Keratinocyte (primary cell): ENCODE data around the gene DSCAM. TPM values are rescaled to one million over a fixed set of nuclear protein-coding genes. Genes with fewer than 3 reads are reported as not detected.

ENCODE experiments used
- DNase-seq: peaks from one replicate; pipeline ENCODE4 v3.0.0-alpha.2; 2011; ENCODE audit warnings: low read depth, missing footprints, low spot score
- FAIRE-seq: peaks from 2 replicates; lab custom pipeline; 2011; peaks lifted over from hg19 to GRCh38; lab: Jason Lieb, UNC
- H2AFZ ChIP-seq: 2 replicates; pipeline ENCODE4 v1.6.0; 2012; ENCODE audit warnings: low read length, control low read depth, inconsistent platforms; ENCODE audit not compliant: control insufficient read depth
- H3K27ac ChIP-seq: 2 replicates; pipeline ENCODE4 v1.5.1; 2011; ENCODE audit warnings: low read length; ENCODE audit not compliant: control insufficient read depth, insufficient read depth
- H3K27me3 ChIP-seq: 3 replicates; pipeline ENCODE4 v1.6.0; 2011; ENCODE audit warnings: low read length; ENCODE audit not compliant: control insufficient read depth, insufficient read depth; ENCODE audit errors: extremely low read depth
- H3K36me3 ChIP-seq, 2 experiments: 2 replicates in 1 of 2; 3 replicates in 1 of 2; pipeline ENCODE4 v1.5.1; 2011; ENCODE audit warnings: low read length in 2 of 2, mild to moderate bottlenecking in 1 of 2; ENCODE audit not compliant: control insufficient read depth in 2 of 2, insufficient read depth in 2 of 2; ENCODE audit errors: extremely low read depth in 1 of 2
- H3K4me1 ChIP-seq: 3 replicates; pipeline ENCODE4 v1.5.1; 2011; ENCODE audit warnings: low read length; ENCODE audit not compliant: control insufficient read depth, insufficient read depth; ENCODE audit errors: extremely low read depth
- H3K4me2 ChIP-seq: 3 replicates; pipeline ENCODE4 v1.6.0; 2011; ENCODE audit warnings: low read depth, low read length; ENCODE audit not compliant: control insufficient read depth, insufficient read depth; ENCODE audit errors: extremely low read depth
- H3K4me3 ChIP-seq, 3 experiments: fragments of 200-600 bp in 1 of 3; sonication (generic) in 1 of 3; 2 replicates in 2 of 3; 3 replicates in 1 of 3; pipeline ENCODE4 v1.5.1; 2011 to 2016; ENCODE audit warnings: low read length in 3 of 3, mild to moderate bottlenecking in 3 of 3, control low read depth in 2 of 3, inconsistent platforms in 1 of 3, low read depth in 1 of 3, mixed read lengths in 1 of 3, mixed run types in 1 of 3, moderate library complexity in 1 of 3; ENCODE audit not compliant: control insufficient read depth in 2 of 3, insufficient read depth in 2 of 3; ENCODE audit errors: extremely low read depth in 1 of 3
- H3K79me2 ChIP-seq: 2 replicates; pipeline ENCODE4 v1.6.0; 2012; ENCODE audit warnings: low read length; ENCODE audit not compliant: control insufficient read depth, insufficient read depth
- H3K9ac ChIP-seq: 3 replicates; pipeline ENCODE4 v1.6.0; 2011; ENCODE audit warnings: low read length; ENCODE audit not compliant: control insufficient read depth, insufficient read depth; ENCODE audit errors: extremely low read depth
- H3K9me1 ChIP-seq: 3 replicates; pipeline ENCODE4 v1.6.0; 2011; ENCODE audit warnings: low read length; ENCODE audit not compliant: control insufficient read depth, insufficient read depth; ENCODE audit errors: extremely low read depth
- H3K9me3 ChIP-seq: 2 replicates; pipeline ENCODE4 v1.5.1; 2012; ENCODE audit warnings: low read depth, low read length; ENCODE audit not compliant: control insufficient read depth
- H4K20me1 ChIP-seq: 3 replicates; pipeline ENCODE4 v1.6.0; 2011; ENCODE audit warnings: low read length; ENCODE audit not compliant: control insufficient read depth, insufficient read depth; ENCODE audit errors: extremely low read depth
- EZH2 ChIP-seq: IDR thresholded peaks from one replicate; pipeline ENCODE4 v1.6.1; 2012; ENCODE audit warnings: inconsistent platforms, mild to moderate bottlenecking, low read length, moderate library complexity
- dilution Hi-C: fragments of 300-500 bp; cut with MboI; formaldehyde crosslinking; loops from one replicate; pipeline ENCODE4 v1.7.0; 2020; ENCODE audit warnings: low sequenced_read_pairs; ENCODE audit not compliant: extremely low pct_ligation_motif_present
- polyA plus RNA-seq, 5 experiments: library from polyadenylated mRNA; depleted of rRNA in 3 of 5; stranded (reverse) in 3 of 5; stranded (forward) in 1 of 5; unstranded in 1 of 5; fragments of >200 nt; gene quantifications; 1 replicate in 1 of 5; 2 replicates in 3 of 5; 3 replicates in 1 of 5; pipeline versions ENCODE4 v1.2.1 to v1.2.3, GENCODE V29; 2011 to 2012; ENCODE audit warnings: missing spikeins in 2 of 5, low read depth in 1 of 5, low replicate concordance in 1 of 5
- TF ChIP-seq, protein P1 (sequence below), 3 experiments: IDR thresholded peaks in 1 of 3; conservative IDR thresholded peaks in 1 of 3; optimal IDR thresholded peaks in 1 of 3; 2 replicates in 2 of 3; 3 replicates in 1 of 3; pipeline versions ENCODE3 to v1.5.1; 2011; ENCODE audit warnings: low read length in 3 of 3, mild to moderate bottlenecking in 3 of 3, moderate library complexity in 2 of 3, control low read depth in 1 of 3, inconsistent platforms in 1 of 3; ENCODE audit not compliant: insufficient read depth in 2 of 3; ENCODE audit errors: extremely low read depth in 1 of 3

Gene DSCAM
- polyA plus RNA-seq, 1 donor (not counting 4 experiments of a cell fraction or from before 2014, with no cell fraction given): 2.1 TPM

DNA sequence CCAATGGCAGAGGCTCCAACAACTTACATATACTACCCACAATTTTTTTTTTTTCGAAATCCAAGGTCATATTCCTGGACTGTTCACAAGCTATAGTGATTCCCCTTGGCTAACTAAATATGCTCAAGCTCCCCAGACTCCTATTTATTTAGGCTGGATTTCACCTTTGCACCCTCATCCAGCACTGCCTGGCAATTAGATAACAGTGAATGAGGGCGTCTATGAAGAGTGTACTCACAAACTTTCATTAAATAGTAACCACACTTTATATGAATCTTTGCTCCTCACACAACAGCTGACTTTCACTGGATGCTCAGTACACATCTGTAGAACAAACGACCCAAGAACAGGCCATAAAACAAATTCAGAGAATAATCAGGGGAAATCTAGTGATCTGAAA, 51.6 kb downstream of the DSCAM start:
- H3K9me3 ChIP-seq: peaks cover 4% of the 10 kb centered on the region
- no peak overlapping the region for H3K4me2 ChIP-seq
- dilution Hi-C loops: no loop called here

DNA sequence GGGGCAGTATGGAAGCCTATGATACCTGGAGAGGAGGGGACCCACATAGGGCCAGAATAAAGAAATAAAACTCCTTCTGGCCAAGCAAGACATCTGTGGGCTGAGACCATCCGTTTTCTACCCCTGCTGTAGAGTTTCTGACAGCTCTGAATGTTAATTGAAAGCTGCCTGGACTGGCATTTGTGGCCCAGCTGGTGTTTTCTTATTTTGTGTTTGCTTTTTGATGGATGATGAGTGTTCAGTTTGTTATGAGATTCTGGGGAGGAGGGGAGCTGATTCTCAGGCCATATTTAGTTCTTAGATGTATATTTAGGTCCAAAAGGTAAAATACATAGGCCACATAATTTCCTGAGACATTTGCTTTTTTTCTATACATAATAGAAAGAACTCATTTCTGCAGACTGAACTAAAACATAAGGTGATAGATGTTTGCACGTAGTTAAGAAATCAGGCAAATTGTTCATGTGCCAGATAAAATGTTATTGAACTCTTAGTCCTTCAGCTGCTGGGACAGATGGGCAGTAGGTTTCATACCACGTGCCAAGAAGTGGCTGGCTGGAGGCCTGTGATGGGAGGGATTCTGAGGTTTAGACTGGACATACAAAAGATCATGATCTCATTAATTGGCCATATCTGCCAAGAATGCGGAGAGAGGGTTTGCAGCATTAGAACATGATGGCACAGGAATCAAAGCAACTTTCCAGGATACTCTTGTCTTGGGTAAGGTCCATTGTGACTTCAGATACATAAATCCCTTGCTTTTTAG, 54.1 kb downstream of the DSCAM start:
- Histone ChIP-seq H3K4me3 (no peak overlapping the region), H3K9me3 (no peaks in the 10 kb centered on the region), H2AFZ (no peak overlapping the region), H3K9ac (no peak overlapping the region), H3K9me1 (no peaks in the 10 kb centered on the region), H4K20me1 (no peaks in the 10 kb centered on the region), H3K36me3 (no peaks in the 10 kb centered on the region), H3K27me3 (no peaks in the 10 kb centered on the region), H3K79me2 (no peaks in the 10 kb centered on the region), H3K4me1 (no peaks in the 10 kb centered on the region), H3K4me2 (no peak overlapping the region), H3K27ac (no peak overlapping the region)
- dilution Hi-C loops: no loop called here
- TF ChIP-seq, protein P1, sequence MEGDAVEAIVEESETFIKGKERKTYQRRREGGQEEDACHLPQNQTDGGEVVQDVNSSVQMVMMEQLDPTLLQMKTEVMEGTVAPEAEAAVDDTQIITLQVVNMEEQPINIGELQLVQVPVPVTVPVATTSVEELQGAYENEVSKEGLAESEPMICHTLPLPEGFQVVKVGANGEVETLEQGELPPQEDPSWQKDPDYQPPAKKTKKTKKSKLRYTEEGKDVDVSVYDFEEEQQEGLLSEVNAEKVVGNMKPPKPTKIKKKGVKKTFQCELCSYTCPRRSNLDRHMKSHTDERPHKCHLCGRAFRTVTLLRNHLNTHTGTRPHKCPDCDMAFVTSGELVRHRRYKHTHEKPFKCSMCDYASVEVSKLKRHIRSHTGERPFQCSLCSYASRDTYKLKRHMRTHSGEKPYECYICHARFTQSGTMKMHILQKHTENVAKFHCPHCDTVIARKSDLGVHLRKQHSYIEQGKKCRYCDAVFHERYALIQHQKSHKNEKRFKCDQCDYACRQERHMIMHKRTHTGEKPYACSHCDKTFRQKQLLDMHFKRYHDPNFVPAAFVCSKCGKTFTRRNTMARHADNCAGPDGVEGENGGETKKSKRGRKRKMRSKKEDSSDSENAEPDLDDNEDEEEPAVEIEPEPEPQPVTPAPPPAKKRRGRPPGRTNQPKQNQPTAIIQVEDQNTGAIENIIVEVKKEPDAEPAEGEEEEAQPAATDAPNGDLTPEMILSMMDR (optimal IDR thresholded peaks at IDR 0.05 in 1 of 3, IDR thresholded peaks at IDR 0.05 in 1 of 3, conservative IDR thresholded peaks at IDR 0.05 in 1 of 3; ENCODE audit: extremely low read depth in 1 of 3, insufficient read depth in 2 of 3, low read length in 3 of 3): no peak
- TF ChIP-seq EZH2: no peak
- DNase-seq (no peak), FAIRE-seq (no peak)

More for the DNA sequence above, 51.6 kb downstream of the DSCAM start:
- Histone ChIP-seq H4K20me1 (no peaks in the 10 kb centered on the region), H3K9ac (no peak overlapping the region), H3K27ac (no peak overlapping the region), H3K4me3 (no peak overlapping the region), H3K27me3 (no peaks in the 10 kb centered on the region), H3K9me1 (no peaks in the 10 kb centered on the region), H3K4me1 (no peaks in the 10 kb centered on the region), H2AFZ (no peak overlapping the region), H3K79me2 (no peaks in the 10 kb centered on the region), H3K36me3 (no peaks in the 10 kb centered on the region)
- FAIRE-seq (no peak), DNase-seq (no peak)
- TF ChIP-seq, protein P1 (optimal IDR thresholded peaks at IDR 0.05 in 1 of 3, IDR thresholded peaks at IDR 0.05 in 1 of 3, conservative IDR thresholded peaks at IDR 0.05 in 1 of 3; ENCODE audit: extremely low read depth in 1 of 3, insufficient read depth in 2 of 3, low read length in 3 of 3): no peak
- no peak for TF ChIP-seq EZH2
